ENCODE results near the gene SSC5D. TPM values are rescaled to one million over a fixed set of nuclear protein-coding genes. Genes with fewer than 3 reads are reported as not detected.

Gene SSC5D
- total and polyA plus RNA-seq, 3 donors from 2014 or later: 6.4 to 10.7 (median 6.9) TPM

DNA sequence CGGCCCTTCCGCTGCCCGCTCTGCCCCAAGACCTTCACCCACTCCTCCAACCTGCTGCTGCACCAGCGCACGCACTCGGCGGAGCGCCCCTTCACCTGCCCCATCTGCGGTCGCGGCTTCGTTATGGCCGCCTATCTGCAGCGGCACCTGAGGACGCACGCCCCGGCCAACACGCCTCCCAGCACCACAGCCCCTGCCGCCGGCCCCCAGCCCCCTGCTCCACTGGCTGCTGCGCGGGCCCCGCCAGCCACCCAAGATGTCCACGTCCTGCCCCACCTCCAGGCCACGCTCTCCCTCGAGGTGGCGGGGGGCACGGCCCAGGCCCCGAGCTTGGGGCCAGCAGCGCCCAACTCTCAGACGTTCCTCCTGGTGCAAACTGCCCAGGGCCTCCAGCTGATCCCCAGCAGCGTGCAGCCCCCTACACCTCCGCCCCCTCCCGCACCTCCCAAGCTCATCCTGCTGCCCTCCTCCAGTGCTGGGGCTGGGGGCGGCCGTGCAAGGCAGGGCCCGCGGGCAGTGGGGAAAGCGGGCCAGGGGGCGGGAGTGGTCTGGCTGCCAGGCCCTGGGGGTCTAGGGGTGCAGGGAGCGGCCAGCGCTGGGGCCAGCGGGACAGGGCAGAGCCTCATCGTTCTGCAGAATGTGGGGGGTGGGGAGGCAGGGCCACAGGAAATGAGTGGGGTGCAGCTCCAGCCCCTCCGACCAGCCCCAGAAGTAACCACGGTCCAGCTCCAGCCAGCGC lies 5.1 kb upstream of the SSC5D start:
- DNase-seq: no peak
- no peak for TF ChIP-seq POLR2A (IDR thresholded peaks at IDR 0.05)
- TF ChIP-seq, protein P1, sequence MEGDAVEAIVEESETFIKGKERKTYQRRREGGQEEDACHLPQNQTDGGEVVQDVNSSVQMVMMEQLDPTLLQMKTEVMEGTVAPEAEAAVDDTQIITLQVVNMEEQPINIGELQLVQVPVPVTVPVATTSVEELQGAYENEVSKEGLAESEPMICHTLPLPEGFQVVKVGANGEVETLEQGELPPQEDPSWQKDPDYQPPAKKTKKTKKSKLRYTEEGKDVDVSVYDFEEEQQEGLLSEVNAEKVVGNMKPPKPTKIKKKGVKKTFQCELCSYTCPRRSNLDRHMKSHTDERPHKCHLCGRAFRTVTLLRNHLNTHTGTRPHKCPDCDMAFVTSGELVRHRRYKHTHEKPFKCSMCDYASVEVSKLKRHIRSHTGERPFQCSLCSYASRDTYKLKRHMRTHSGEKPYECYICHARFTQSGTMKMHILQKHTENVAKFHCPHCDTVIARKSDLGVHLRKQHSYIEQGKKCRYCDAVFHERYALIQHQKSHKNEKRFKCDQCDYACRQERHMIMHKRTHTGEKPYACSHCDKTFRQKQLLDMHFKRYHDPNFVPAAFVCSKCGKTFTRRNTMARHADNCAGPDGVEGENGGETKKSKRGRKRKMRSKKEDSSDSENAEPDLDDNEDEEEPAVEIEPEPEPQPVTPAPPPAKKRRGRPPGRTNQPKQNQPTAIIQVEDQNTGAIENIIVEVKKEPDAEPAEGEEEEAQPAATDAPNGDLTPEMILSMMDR (IDR thresholded peaks at IDR 0.05): no peak
- Histone ChIP-seq H3K9me3 (no peaks in the 10 kb centered on the region), H3K27ac (no peak overlapping the region), H3K4me1 (peaks cover 63% of the 10 kb centered on the region), H3K36me3 (ENCODE audit: low read depth, missing control alignments) (no peaks in the 10 kb centered on the region), H3K27me3 (no peaks in the 10 kb centered on the region), H3K4me3 (peak overlapping the region in 1 of 2 donors; percentile 34)
- 79 to 83% methylated on average over 29 to 46 of the region's 47 CpGs for WGBS, 2 donors
- intact Hi-C loops (cut with DNase I; ENCODE audit: low total_unique reads): no loop called here

DNA sequence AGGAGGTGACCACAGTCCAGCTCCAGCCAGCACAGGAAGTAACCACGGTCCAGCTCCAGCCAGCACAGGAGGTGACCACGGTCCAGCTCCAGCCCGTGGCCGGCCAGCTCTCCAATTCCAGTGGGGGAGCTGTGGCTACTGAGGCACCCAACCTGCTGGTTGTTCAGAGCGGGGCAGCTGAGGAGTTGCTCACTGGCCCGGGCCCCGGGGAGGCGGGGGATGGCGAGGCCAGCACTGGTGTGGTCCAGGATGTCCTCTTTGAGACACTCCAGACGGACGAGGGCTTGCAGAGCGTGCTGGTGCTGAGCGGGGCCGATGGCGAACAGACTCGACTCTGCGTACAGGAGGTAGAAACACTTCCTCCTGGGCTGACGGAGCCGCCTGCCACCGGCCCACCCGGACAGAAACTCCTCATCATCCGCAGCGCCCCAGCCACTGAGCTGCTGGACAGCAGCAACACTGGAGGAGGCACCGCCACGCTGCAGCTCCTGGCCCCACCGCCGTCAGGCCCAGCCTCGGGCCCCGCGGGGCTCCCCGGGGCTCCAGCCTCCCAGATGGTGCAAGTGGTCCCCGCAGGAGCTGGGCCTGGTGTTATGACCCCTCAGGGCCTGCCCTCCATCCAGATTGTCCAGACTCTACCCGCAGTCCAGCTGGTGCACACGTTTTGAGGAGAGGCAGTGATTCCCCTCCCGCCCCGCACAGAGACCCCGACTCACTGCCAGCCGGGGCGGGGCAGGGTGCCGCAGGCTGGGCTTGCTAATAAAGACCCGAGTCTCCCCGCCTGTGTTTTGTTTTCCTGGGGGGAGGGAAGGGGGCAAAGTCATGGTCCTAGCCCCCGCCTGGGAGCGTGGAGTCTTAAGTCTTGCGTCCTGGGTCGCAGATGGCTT lies 4.3 kb upstream of the SSC5D start:
- TF ChIP-seq, protein P1 (IDR thresholded peaks at IDR 0.05): no peak
- TF ChIP-seq POLR2A (IDR thresholded peaks at IDR 0.05): no peak
- DNase-seq: no peak
- Histone ChIP-seq H3K4me1 (peaks cover 58% of the 10 kb centered on the region), H3K4me3 (peak overlapping the region; percentile 57 to 74), H3K27me3 (no peaks in the 10 kb centered on the region), H3K9me3 (no peaks in the 10 kb centered on the region), H3K27ac (peak overlapping the region in 1 of 2 donors; percentile 94), H3K36me3 (ENCODE audit: low read depth, missing control alignments) (no peaks in the 10 kb centered on the region)
- intact Hi-C loops (cut with DNase I; ENCODE audit: low total_unique reads): no loop called here
- WGBS, 2 donors: 35 to 68% methylated on average over 15 to 46 of the region's 46 CpGs

DNA sequence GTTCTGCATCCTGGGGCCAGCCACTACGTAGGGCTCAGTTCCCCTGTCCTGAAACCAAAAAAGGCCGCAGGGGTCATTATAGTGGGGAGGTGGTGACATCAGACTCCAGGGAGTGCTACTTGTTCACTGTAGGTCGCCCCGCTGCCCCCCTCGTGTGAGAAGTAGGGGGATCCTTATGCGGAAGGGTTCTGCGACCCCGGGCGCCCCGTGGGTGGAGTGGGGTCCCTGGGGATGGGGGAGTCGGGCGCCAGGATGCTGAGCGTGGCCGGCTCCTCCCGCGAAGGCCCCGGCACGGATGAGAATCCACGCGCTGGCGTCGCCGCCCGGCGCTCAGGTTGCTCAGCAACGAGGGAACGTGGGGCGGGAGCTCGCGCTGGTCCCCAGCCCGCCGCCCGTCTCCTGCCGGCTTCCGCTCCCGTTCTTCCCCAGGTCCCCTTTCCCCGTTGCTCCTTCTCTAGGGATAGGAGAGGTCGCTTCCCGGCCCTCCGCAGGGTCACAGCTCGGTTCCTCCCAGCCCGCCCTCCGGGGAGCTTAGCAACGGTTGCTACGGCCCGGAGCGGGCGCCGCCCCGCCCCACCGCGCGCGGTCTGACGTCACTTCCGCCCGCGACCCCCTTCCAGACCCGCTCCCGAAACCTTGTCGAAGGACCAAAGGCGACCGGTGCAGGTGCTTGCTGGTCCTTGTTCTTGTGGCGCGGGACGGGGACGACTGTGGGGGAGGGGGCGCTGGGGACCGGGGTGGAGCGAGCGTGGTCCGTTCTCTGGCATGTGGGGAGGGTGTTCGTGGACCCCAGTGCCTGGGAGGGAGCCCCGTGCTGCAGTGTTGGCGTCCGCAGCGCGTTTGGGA lies 3.4 kb upstream of the SSC5D start, which contains the start of gene NAT14:
Gene NAT14, plus strand, starts transcription at position 596 of the 846 bp plus-strand sequence. CDS start 521 bp downstream, outside the sequence.
- no peaks in the 10 kb centered on the region for H3K27me3 ChIP-seq
- H3K36me3 ChIP-seq (ENCODE audit: low read depth, missing control alignments): no peaks in the 10 kb centered on the region
- 1 to 13% methylated on average over 7 to 78 of the region's 78 CpGs for WGBS, 2 donors
- peak; percentile 69 for DNase-seq
- TF ChIP-seq POLR2A (IDR thresholded peaks at IDR 0.05): no peak
- TF ChIP-seq, protein P1 (IDR thresholded peaks at IDR 0.05): no peak
- H3K27ac ChIP-seq: peak within 1 kb of the TSS; percentile 78 to 94
- intact Hi-C loops (cut with DNase I; ENCODE audit: low total_unique reads): no loop called here
- H3K9me3 ChIP-seq: no peaks in the 10 kb centered on the region
- H3K4me1 ChIP-seq: peaks cover 51% of the 10 kb centered on the region
- peak within 1 kb of the TSS; percentile 57 to 74 for H3K4me3 ChIP-seq

DNA sequence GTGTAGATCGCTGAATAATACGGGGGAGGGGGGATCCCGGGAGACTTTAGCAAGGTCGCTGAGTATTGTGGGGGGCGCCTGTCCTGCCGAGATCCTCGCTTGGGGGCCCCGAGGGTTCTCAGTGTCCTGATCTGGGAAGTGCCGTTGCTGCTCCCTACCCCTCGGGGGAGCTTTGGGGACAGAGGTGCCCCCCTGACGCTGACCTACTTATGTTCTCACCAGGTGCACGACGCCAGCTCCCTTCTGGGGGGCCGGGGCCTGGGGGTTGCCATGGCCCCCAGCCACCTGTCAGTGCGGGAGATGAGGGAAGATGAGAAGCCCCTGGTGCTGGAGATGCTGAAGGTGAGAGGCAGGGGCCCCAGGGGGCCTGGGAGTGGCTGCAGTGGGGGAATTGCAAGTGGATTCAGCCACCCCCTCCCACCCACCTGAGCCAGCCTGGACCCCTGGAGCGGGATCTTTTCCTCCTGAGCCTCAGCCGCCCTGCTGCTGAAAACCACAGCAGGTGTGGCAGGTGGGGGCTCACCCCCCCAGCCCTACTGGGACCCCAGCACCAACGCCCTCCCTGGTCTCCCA lies 2.7 kb upstream of the SSC5D start:
- WGBS, 2 donors: 21 to 40% methylated on average over 1 to 18 of the region's 18 CpGs
- DNase-seq: no peak
- TF ChIP-seq POLR2A (IDR thresholded peaks at IDR 0.05): no peak
- TF ChIP-seq, protein P1 (IDR thresholded peaks at IDR 0.05): no peak
- H3K27me3 ChIP-seq: no peaks in the 10 kb centered on the region
- no peaks in the 10 kb centered on the region for H3K9me3 ChIP-seq
- H3K4me3 ChIP-seq: peak overlapping the region; percentile 57 to 74
- intact Hi-C loops (cut with DNase I; ENCODE audit: low total_unique reads): no loop called here
- no peaks in the 10 kb centered on the region for H3K36me3 ChIP-seq (ENCODE audit: low read depth, missing control alignments)
- H3K4me1 ChIP-seq: peaks cover 46% of the 10 kb centered on the region
- peak overlapping the region; percentile 78 to 94 for H3K27ac ChIP-seq
